GM12874 (cell line): ENCODE results near the gene MYL11.

Source experiments
- CTCF ChIP-seq: IDR thresholded peaks from 2 replicates; pipeline ENCODE4 v1.5.1; 2011; ENCODE audit warnings: low read depth, mild to moderate bottlenecking, control low read depth, low read length, moderate library complexity; ENCODE audit not compliant: insufficient read depth

The MYL11 gene

GRCh38 chr16:30380072-30380802 is 5.6 kb downstream of the MYL11 start:
- TF ChIP-seq CTCF: no peak

DNA sequence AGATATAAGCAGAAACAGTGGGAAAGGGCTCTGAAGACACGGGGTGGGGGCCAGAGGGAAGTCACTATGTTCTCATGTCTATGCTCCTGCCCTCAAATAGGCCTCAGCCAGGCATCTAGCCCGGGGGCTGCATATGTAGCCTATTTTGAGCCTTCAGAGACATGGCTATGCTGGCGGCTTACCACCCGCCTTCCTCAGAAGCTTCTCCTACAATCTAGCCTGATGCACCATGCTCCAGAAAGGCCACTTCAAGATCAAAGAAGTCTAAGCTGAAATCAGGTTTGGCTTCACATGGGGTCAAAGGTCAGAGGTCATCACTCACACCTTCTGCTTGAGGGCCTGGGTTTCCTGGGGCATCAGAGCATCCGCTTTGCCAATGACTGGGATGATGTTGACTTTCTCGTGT is 6.2 kb downstream of the MYL11 start:
- TF ChIP-seq CTCF: no peak

DNA sequence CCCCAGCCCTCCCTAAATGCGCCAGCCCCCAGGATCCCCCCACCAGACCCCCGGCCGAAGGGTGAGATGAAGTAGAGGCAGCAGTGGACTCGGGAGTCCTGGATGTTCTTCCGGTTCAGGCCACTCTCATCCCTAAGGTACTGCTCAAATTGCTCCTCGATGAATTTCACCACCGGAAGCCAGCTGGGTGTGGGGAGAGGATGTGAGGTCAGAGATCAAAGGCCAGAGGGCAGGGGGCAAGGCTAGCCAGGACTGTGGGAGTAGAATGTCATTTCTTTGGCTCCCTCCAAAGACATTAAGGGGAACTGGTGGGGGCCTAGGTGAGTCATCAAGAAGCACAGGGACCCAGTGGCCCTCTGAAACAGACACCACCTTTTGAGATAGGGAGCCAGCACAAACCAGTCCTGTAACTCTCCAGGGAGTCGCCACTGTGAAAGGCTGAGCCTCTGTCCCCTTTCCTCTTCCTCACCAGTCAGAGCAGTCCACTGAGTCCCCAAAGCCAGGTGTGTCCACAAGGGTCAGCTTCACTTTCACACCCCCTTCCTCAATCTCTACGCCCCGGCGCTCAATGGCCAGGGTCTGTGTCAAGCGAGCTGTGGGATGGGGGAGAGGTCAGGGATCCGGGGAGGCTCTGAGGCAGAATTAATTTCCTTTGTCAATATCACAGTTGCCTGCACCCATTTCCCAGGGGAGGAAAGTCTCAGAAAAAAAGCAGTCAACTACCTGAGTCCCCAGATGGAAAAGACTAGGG is 6.9 kb downstream of the MYL11 start:
- no peak for TF ChIP-seq CTCF

GRCh38 chr16:30382111-30382881 is 7.7 kb downstream of the MYL11 start, which contains the start of gene SEPTIN1:
Gene SEPTIN1 (minus strand): TSS chr16:30382561. CDS start chr16:30382542, 19 bp downstream.
- no peak for TF ChIP-seq CTCF

- no peak for TF ChIP-seq CTCF
Measured at GRCh38 chr16:30383521-30383920, 8.9 kb downstream of the MYL11 start.

- TF ChIP-seq CTCF: no peak
Measured at GRCh38 chr16:30394592-30395154, 20.1 kb downstream of the MYL11 start.
